ENCODE results near the gene BRD2.

DNA sequence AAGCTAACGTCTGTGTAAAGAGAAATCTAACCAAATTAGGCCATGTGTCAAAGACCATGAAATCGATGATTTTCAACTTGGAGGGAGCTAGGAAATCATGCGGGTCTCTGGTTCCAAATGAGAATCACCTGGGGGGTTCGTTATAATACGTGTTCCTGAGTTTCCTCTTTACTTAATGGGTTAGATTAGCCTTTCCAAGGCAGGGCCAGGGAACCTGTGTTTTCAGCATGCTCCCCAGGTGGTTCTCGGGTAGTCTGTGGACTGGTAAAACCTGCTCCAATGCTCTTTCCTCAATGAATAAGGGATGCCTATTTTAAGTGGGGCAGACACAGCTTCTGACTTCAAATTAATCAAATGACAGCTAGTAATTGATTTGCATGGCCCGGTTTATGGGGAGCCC is 42.0 kb downstream of the BRD2 start:
- TF ChIP-seq ELF4 (CRISPR knock-in tag; IDR thresholded peaks at IDR 0.05; ENCODE audit: low read depth) (no peak), CTCF (IDR thresholded peaks at IDR 0.05) (no peak)

Measured in WTC11 (cell line).